Testis (tissue), 3 donors: ENCODE results near the gene SLC38A5. TPM values are rescaled to one million over a fixed set of nuclear protein-coding genes. Genes with fewer than 3 reads are reported as not detected.

Experiments used
- DNase-seq: peaks from one replicate; pipeline ENCODE4 v3.0.0-alpha.2; 2019
- H3K27ac ChIP-seq, 2 donors: fragments of 200-600 bp; sonication (generic); one replicate each; pipeline ENCODE4 v1.5.1; 2019
- H3K27me3 ChIP-seq: fragments of 200-600 bp; sonication (generic); one replicate; pipeline ENCODE4 v1.5.1; 2019
- H3K36me3 ChIP-seq: fragments of 200-600 bp; sonication (generic); one replicate; pipeline ENCODE4 v1.5.1; 2017; ENCODE audit warnings: low read depth; ENCODE audit errors: missing control alignments
- H3K4me1 ChIP-seq: fragments of 200-600 bp; sonication (generic); one replicate; pipeline ENCODE4 v1.5.1; 2019
- H3K4me3 ChIP-seq, 2 donors: fragments of 200-600 bp; sonication (generic); one replicate each; pipeline ENCODE4 v1.5.1; 2017 to 2019
- H3K9me3 ChIP-seq: fragments of 200-600 bp; sonication (generic); one replicate; pipeline ENCODE4 v1.5.1; 2017
- POLR2A ChIP-seq: fragments of 450-650 bp; IDR thresholded peaks from one replicate; pipeline ENCODE4 v1.6.1; 2017; ENCODE audit warnings: antibody characterized with exemption, mild to moderate bottlenecking, moderate library complexity
- WGBS, 2 donors: methylation state at CpG; one replicate each; pipeline ENCODE4 v1.1.5; 2018; 5-methylcytosine and 5-hydroxymethylcytosine counted together
- intact Hi-C: fragments of 100-400 bp; cut with DNase I; formaldehyde crosslinking; loops from one replicate; pipeline ENCODE4 v1.15.1; 2023; ENCODE audit warnings: low total_unique reads
- polyA plus RNA-seq: library from polyadenylated mRNA; stranded (reverse); fragments of 350-450 nt; fragmentation: Illumina TruSeq; extraction: RNeasy Lipid Tissue Mini Kit (QIAGEN cat#74804); gene quantifications from one replicate; pipeline ENCODE4 v1.2.3, GENCODE V29; 2014; ENCODE audit warnings: low read depth, low replicate concordance; ENCODE audit not compliant: insufficient read depth
- total RNA-seq, 2 donors: library from RNA; depleted of rRNA; stranded (reverse); fragments of >200 nt; gene quantifications; one replicate each; pipeline ENCODE4 v1.2.3, GENCODE V29; 2016
- TF ChIP-seq, protein P1 (sequence below), 3 experiments: fragments of 450-650 bp in 2 of 3; fragments of 200-600 bp in 1 of 3; sonication (generic) in 1 of 3; IDR thresholded peaks; one replicate each; pipeline ENCODE4 v1.5.1; 2016 to 2019; ENCODE audit warnings: antibody characterized with exemption in 3 of 3, mild to moderate bottlenecking in 2 of 3, moderate library complexity in 1 of 3

SLC38A5 gene
- total and polyA plus RNA-seq, 3 donors from 2014 or later, result 2.5 to 4.2 (median 3.5) TPM

DNA sequence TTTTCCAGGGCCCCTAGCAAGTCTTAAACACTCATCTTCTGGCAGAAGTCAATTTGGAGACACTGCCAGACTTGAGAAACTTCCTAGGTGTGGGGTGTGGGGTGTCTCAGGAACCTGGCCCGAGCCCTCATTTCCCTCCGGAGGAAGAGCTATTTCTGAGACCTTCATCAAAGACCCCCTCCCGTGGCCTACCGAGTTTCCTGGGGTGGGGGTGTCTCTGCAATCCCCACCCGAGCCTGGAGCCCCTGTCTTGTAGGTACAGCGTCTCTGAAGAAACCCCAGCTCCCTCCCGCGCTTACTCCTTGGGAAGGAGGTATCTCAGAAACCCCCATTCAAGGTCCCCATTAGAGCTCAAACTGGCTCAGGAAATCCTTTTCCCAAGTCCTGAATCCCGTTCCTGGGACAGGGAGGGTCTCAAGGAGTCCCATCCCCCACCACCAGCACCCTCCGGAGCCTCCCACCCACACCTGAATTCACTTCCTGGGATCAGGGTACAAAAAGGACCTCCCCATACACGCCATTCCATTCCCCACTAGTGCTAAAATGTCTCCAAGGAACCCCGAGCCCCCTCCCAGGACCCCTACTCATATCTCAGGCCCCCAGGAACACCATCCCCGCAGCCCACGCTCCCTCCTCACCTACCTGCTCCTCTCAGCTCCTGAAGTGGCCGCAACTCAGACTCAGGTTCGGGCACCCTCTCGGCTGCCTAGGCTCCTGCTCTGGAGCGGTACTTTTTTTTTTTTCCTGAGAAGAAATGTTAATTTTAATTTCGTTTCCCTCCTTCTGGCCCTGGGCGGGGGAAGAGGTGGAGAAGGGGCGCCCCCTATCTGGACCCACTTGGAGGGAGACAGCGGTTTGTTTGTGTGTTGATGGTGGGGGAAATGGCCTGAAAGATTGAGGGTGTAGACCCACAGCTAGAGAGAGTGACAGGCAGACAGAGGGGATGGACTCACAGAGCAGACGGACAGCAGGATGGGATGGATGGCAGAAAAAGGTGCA is 1.1 kb downstream of the SLC38A5 start:
- intact Hi-C loops, result no loop called here
- Histone ChIP-seq H3K27ac (no peak overlapping the region), H3K4me3 (no peak overlapping the region), H3K27me3 (no peaks in the 10 kb centered on the region), H3K4me1 (peaks cover 7% of the 10 kb centered on the region), H3K36me3 (no peaks in the 10 kb centered on the region), H3K9me3 (no peaks in the 10 kb centered on the region)
- TF ChIP-seq, protein P1, sequence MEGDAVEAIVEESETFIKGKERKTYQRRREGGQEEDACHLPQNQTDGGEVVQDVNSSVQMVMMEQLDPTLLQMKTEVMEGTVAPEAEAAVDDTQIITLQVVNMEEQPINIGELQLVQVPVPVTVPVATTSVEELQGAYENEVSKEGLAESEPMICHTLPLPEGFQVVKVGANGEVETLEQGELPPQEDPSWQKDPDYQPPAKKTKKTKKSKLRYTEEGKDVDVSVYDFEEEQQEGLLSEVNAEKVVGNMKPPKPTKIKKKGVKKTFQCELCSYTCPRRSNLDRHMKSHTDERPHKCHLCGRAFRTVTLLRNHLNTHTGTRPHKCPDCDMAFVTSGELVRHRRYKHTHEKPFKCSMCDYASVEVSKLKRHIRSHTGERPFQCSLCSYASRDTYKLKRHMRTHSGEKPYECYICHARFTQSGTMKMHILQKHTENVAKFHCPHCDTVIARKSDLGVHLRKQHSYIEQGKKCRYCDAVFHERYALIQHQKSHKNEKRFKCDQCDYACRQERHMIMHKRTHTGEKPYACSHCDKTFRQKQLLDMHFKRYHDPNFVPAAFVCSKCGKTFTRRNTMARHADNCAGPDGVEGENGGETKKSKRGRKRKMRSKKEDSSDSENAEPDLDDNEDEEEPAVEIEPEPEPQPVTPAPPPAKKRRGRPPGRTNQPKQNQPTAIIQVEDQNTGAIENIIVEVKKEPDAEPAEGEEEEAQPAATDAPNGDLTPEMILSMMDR (IDR thresholded peaks at IDR 0.05), result no peak
- no peak for TF ChIP-seq POLR2A
- 70 to 82% methylated on average over 6 to 22 of the region's 23 CpGs for WGBS, 2 donors
- no peak for DNase-seq

DNA sequence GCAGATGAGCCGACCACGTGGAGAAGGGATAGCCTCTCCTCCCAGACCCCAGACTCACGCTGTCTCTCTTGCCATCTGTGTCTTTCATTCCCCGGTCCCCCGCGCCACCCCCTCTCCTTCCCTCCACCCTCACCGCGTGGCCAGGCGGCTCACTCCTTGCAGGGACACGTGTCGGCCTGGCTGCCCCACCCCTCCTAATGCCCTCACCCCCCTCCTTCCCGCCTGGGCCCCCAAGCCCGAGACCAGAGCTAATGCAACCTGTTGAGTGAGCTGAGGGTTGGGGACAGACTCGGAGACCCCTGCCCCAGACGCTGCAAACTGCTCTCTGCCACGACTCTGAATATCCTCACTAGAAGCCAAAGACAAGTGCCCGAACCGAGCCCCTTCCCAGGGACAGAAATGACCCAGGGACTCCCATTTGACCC is 1.8 kb downstream of the SLC38A5 start:
- Histone ChIP-seq H3K27ac (no peak overlapping the region), H3K27me3 (no peaks in the 10 kb centered on the region), H3K36me3 (no peaks in the 10 kb centered on the region), H3K9me3 (no peaks in the 10 kb centered on the region), H3K4me3 (no peak overlapping the region), H3K4me1 (peaks cover under 1% of the 10 kb centered on the region)
- no peak for DNase-seq
- intact Hi-C loops, result no loop called here
- TF ChIP-seq, protein P1 (IDR thresholded peaks at IDR 0.05), result no peak
- no peak for TF ChIP-seq POLR2A
- 45 to 52% methylated on average over 4 to 14 of the region's 18 CpGs for WGBS, 2 donors

DNA sequence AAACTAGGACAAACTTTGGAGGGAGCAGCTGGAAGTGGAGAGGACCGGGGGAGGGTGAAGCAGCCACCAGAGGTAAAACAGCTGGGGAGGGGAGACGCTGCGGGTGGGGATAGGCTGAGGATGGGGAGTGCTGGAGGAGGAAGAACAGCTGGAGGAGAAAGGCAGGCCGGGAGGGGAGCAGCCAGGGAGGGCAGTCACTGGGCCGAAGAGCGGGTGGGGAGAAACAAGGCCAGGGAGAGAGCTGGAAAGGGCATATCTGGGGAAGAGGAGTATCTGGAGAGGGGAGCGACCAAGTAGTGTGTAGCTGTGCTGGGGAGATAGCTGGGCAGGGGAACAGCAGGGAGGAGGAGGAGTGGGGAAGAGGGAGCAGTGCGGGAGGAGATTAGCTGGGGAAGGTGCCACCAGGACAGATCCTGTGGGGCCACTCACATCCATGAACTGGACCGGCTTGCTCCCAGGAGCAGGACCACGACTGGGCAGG is 2.7 kb downstream of the SLC38A5 start:
- intact Hi-C loops, result no loop called here
- 48 to 56% methylated on average over 8 to 10 of the region's 10 CpGs for WGBS, 2 donors
- Histone ChIP-seq H3K4me3 (no peak overlapping the region), H3K36me3 (no peaks in the 10 kb centered on the region), H3K9me3 (no peaks in the 10 kb centered on the region), H3K27ac (no peak overlapping the region), H3K27me3 (no peaks in the 10 kb centered on the region), H3K4me1 (no peaks in the 10 kb centered on the region)
- DNase-seq, result no peak
- TF ChIP-seq, protein P1 (IDR thresholded peaks at IDR 0.05), result no peak
- no peak for TF ChIP-seq POLR2A

DNA sequence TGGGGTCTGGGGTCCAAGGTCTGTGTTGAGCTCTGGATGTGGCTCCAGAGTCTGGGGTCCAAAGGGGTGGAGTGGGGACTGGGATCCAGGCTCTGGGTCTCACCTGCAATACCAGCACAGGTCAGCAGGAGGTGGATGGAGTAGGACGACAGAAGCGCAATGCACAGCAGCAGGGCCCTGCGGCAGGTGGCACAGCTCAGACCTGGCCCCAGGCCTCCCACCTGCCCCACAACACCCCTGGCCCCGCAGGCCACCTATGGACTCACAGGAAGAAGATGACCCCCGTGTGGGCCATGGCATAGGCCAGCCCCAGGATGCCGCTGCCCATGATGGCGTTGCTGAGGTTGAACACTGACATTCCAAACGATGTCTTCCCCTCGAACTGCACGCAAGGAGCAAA is 3.4 kb downstream of the SLC38A5 start:
- Histone ChIP-seq H3K27ac (no peak overlapping the region), H3K9me3 (no peaks in the 10 kb centered on the region), H3K4me3 (no peak overlapping the region), H3K27me3 (no peaks in the 10 kb centered on the region), H3K36me3 (no peaks in the 10 kb centered on the region), H3K4me1 (no peaks in the 10 kb centered on the region)
- WGBS, 2 donors, result 94 to 100% methylated on average over 1 to 10 of the region's 10 CpGs
- intact Hi-C loops, result no loop called here
- DNase-seq, result no peak
- no peak for TF ChIP-seq POLR2A
- TF ChIP-seq, protein P1 (IDR thresholded peaks at IDR 0.05), result no peak
